ENCODE results near the gene VAV2. TPM values are rescaled to one million over a fixed set of nuclear protein-coding genes. Genes with fewer than 3 reads are reported as not detected.

The VAV2 gene
- total RNA-seq, 1 experiment from 2014 or later: 9.7 TPM

DNA sequence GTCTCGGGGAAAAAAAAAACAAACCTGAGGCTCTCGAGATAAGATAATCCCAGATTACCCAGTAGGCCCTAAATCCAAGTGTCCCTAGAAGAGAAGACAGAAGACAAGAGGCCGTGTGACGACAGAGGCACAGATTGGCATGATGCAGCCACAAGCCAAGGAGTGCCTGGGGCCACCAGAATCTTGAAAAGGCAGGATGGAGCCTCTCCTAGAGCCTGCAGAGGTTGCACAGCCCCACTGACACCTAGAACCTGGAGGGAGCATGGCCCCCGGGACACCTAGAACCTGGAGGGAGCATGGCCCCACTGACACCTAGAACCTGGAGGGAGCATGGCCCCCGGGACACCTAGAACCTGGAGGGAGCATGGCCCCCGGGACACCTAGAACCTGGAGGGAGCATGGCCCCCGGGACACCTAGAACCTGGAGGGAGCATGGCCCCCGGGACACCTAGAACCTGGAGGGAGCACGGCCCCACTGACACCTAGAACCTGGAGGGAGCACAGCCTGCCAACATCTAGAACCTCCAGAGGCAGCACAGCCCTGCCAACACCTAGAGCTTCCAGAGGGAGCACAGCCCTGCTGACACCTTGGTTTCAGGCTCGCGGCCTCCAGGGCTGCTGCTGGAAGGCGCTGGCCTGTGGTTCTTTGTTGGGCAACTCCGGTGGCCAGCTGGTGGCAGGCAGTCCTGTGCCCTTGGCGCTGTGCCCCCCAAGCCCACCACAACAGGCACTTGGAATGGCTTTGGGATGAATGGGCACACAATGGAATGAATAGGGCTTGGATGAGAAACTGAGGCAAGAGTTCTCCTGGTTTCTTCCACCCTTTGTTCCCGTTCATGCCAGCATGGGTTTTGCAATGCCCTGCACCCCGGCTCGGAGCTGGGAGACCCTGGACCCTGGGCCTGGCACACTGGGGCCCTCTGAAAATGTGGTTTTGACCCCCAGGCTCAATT lies 39.2 kb downstream of the VAV2 start:
- BruUV-seq (replicated peaks): no TSS peak
- no peaks in the 10 kb centered on the region for H3K4me1 ChIP-seq (ENCODE audit: insufficient read depth, low read length)
- H3K36me3 ChIP-seq (ENCODE audit: low read depth, low read length): no peaks in the 10 kb centered on the region
- CTCF ChIA-PET: no interaction called here
- H2AFZ ChIP-seq (ENCODE audit: low read length): no peak overlapping the region
- intact Hi-C loops (cut with micrococcal nuclease): no loop called here
- ATAC-seq: no peak
- H3K4me2 ChIP-seq (ENCODE audit: low read length): no peak overlapping the region
- H3K4me3 ChIP-seq (ENCODE audit: low read length): no peak overlapping the region
- H3K79me2 ChIP-seq (ENCODE audit: low read length): peaks cover 9% of the 10 kb centered on the region; the same call in 1 of the 2 replicates
- H3F3A ChIP-seq (ENCODE audit: low read length, unreplicated experiment): no peaks in the 10 kb centered on the region
- H3K9ac ChIP-seq (ENCODE audit: low read length): no peak overlapping the region
- DNase-seq: no peak
- H4K20me1 ChIP-seq (ENCODE audit: low read length): no peaks in the 10 kb centered on the region
- H3K9me2 ChIP-seq (replicated peaks; ENCODE audit: low read length): no peaks in the 10 kb centered on the region
- TF ChIP-seq EZH2phosphoT487 (IDR thresholded peaks at IDR 0.05; ENCODE audit: borderline replicate concordance, low read length) (no peak), CTCF (conservative IDR thresholded peaks at IDR 0.05; ENCODE audit: low read depth, low read length) (no peak), EZH2 (IDR thresholded peaks at IDR 0.05; ENCODE audit: low read length, unreplicated experiment) (no peak)
- POLR2A ChIA-PET (ENCODE audit: unreplicated experiment): no interaction called here
- H3K9me3 ChIP-seq (ENCODE audit: low read length): no peaks in the 10 kb centered on the region
- no peak overlapping the region for H3K27ac ChIP-seq (ENCODE audit: low read length)
- no peaks in the 10 kb centered on the region for H3K27me3 ChIP-seq (ENCODE audit: low read length)

DNA sequence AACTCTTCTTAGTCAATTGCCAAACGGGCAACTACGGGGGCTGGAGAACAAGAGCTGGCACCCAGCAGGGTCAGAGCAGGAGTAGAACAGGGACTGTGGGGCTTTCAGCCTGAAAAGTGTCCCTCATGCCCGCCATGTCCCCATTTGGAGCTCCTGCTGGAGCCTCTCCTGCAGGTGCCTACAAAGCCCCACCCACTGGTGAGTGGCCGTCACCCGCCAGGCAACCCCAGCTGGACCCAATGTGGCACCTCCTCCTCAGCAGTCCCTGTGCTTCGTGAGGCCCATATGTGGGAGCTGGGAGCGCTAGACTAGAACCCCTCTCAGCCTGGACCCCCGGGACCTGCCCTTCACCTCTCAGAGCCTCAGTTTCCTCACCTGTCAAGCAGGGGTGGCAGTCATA lies 40.9 kb downstream of the VAV2 start:
- DNase-seq (no peak), ATAC-seq (no peak)
- TF ChIP-seq EZH2phosphoT487 (IDR thresholded peaks at IDR 0.05; ENCODE audit: borderline replicate concordance, low read length) (no peak), EZH2 (IDR thresholded peaks at IDR 0.05; ENCODE audit: low read length, unreplicated experiment) (no peak)
- no peaks in the 10 kb centered on the region for H3K4me1 ChIP-seq (ENCODE audit: insufficient read depth, low read length)
- no peaks in the 10 kb centered on the region for H3K27me3 ChIP-seq (ENCODE audit: low read length)
- intact Hi-C loops (cut with micrococcal nuclease): no loop called here
- ChIA-PET POLR2A (ENCODE audit: unreplicated experiment) (no interaction called here), CTCF (no interaction called here)
- no peaks in the 10 kb centered on the region for H4K20me1 ChIP-seq (ENCODE audit: low read length)
- H3K9ac ChIP-seq (ENCODE audit: low read length): no peak overlapping the region
- H3K79me2 ChIP-seq (ENCODE audit: low read length): peaks cover 9% of the 10 kb centered on the region; the same call in 1 of the 2 replicates
- H3F3A ChIP-seq (ENCODE audit: low read length, unreplicated experiment): no peaks in the 10 kb centered on the region
- no peak overlapping the region for H3K4me3 ChIP-seq (ENCODE audit: low read length)
- no peak overlapping the region for H2AFZ ChIP-seq (ENCODE audit: low read length)
- no peaks in the 10 kb centered on the region for H3K36me3 ChIP-seq (ENCODE audit: low read depth, low read length)
- no TSS peak for BruUV-seq (replicated peaks)
- no peaks in the 10 kb centered on the region for H3K9me2 ChIP-seq (replicated peaks; ENCODE audit: low read length)
- no peaks in the 10 kb centered on the region for H3K9me3 ChIP-seq (ENCODE audit: low read length)
- no peak overlapping the region for H3K4me2 ChIP-seq (ENCODE audit: low read length)
- H3K27ac ChIP-seq (ENCODE audit: low read length): no peak overlapping the region

- H3F3A ChIP-seq (ENCODE audit: low read length, unreplicated experiment): no peaks in the 10 kb centered on the region
- H3K4me1 ChIP-seq (ENCODE audit: insufficient read depth, low read length): peaks cover under 1% of the 10 kb centered on the region; the same call in 1 of the 2 replicates
- no peaks in the 10 kb centered on the region for H3K36me3 ChIP-seq (ENCODE audit: low read depth, low read length)
- CTCF ChIA-PET: no interaction called here
- TF ChIP-seq CTCF (conservative IDR thresholded peaks at IDR 0.05; ENCODE audit: low read depth, low read length): no peak
- TF ChIP-seq EZH2phosphoT487 (IDR thresholded peaks at IDR 0.05; ENCODE audit: borderline replicate concordance, low read length): no peak
- no peak for TF ChIP-seq EZH2 (IDR thresholded peaks at IDR 0.05; ENCODE audit: low read length, unreplicated experiment)
- no peak overlapping the region for H3K27ac ChIP-seq (ENCODE audit: low read length)
- no peak for DNase-seq
- no peaks in the 10 kb centered on the region for H4K20me1 ChIP-seq (ENCODE audit: low read length)
- POLR2A ChIA-PET (ENCODE audit: unreplicated experiment): no interaction called here
- no peak for ATAC-seq
- no peaks in the 10 kb centered on the region for H3K27me3 ChIP-seq (ENCODE audit: low read length)
- no peak overlapping the region for H3K4me2 ChIP-seq (ENCODE audit: low read length)
- H3K79me2 ChIP-seq (ENCODE audit: low read length): peaks cover 9% of the 10 kb centered on the region; the same call in 1 of the 2 replicates
- no peaks in the 10 kb centered on the region for H3K9me3 ChIP-seq (ENCODE audit: low read length)
- H2AFZ ChIP-seq (ENCODE audit: low read length): no peak overlapping the region
- intact Hi-C loops (cut with micrococcal nuclease): no loop called here
- H3K4me3 ChIP-seq (ENCODE audit: low read length): no peak overlapping the region
- H3K9me2 ChIP-seq (replicated peaks; ENCODE audit: low read length): no peaks in the 10 kb centered on the region
- no peak overlapping the region for H3K9ac ChIP-seq (ENCODE audit: low read length)
- BruUV-seq (replicated peaks): no TSS peak
Observed at GRCh38 chr9:133950629-133951111, 41.5 kb downstream of the VAV2 start.
